ENCODE results near the gene MGAT3. TPM values are rescaled to one million over a fixed set of nuclear protein-coding genes. Genes with fewer than 3 reads are reported as not detected.

The MGAT3 gene
- total and polyA plus RNA-seq, 2 of the 8 experiments (the other 6 are each of a cell fraction or from before 2014, with no cell fraction given): 4.3 to 9.2 TPM

GRCh38 chr22:39422101-39422500 is 34.7 kb upstream of the MGAT3 start:
- no peak overlapping the region; a peak in 1 of 7 replicates for H3K9ac ChIP-seq (replicated peaks in 1 of 4; ENCODE audit: extremely low read depth in 1 of 4, low read depth in 3 of 4, low read length in 3 of 4)
- FAIRE-seq (no peak), DNase-seq (ENCODE audit: low read depth in 1 of 2, low spot score in 2 of 2) (no peak)
- H3K9me3 ChIP-seq (ENCODE audit: insufficient read depth in 2 of 2, low read depth in 1 of 2, low read length in 1 of 2): no peaks in the 10 kb centered on the region
- H3K23ac ChIP-seq (ENCODE audit: insufficient read length): no peak overlapping the region
- 95% methylated on average over 5 of the region's 7 CpGs; no CpG with 5 or more reads in 1 of the 2 experiments for WGBS, 2 experiments (ENCODE audit: extremely low coverage in 1 of 2, insufficient coverage in 1 of 2, insufficient read length in 1 of 2, insufficient replicate concordance in 2 of 2, low coverage in 1 of 2, low lambda C conversion rate in 2 of 2, missing lambda C conversion rate in 1 of 2)
- H2BK120ac ChIP-seq (replicated peaks; ENCODE audit: low read depth, low read length): no peak overlapping the region
- no peak overlapping the region for H3K4ac ChIP-seq (replicated peaks; ENCODE audit: insufficient read length, low read depth, low read length)
- H3K27me3 ChIP-seq (replicated peaks in 1 of 4; ENCODE audit: control insufficient read depth in 3 of 4, extremely low read depth in 1 of 4, insufficient read depth in 3 of 4, low read length in 3 of 4): no peaks in the 10 kb centered on the region
- H4K5ac ChIP-seq (ENCODE audit: insufficient read length, low read depth, low read length): no peak overlapping the region
- H4K8ac ChIP-seq (ENCODE audit: extremely low read depth, insufficient read depth, low read length): no peak overlapping the region
- H3K18ac ChIP-seq (ENCODE audit: extremely low read depth, low read length): no peak overlapping the region
- ChIA-PET POLR2A (ENCODE audit: partially characterized antibody) (interaction anchor here (0.7 kb wide), 1 partner anchor 10 kb away, joined by 4 read pairs; no protein-coding TSS in a partner anchor), CTCF (ENCODE audit: partially characterized antibody) (interaction anchor here (0.7 to 1.1 kb wide), 2 partner anchors 12 to 97 kb away, joined by 3 to 6 read pairs; no protein-coding TSS in a partner anchor)
- H3K36me3 ChIP-seq (ENCODE audit: control insufficient read depth in 2 of 4, insufficient read depth in 4 of 4, low read length in 3 of 4): peaks cover 2 to 25% (median 9%) of the 10 kb centered on the region in 4 experiments; a peak in 6 of 8 replicates
- H3K56ac ChIP-seq (replicated peaks; ENCODE audit: insufficient read length, low read depth, low read length): no peak overlapping the region
- no peaks in the 10 kb centered on the region for H3K79me2 ChIP-seq (ENCODE audit: control insufficient read depth in 1 of 2, insufficient read depth in 2 of 2, low read length in 2 of 2)
- H2AK5ac ChIP-seq (ENCODE audit: low read depth, low read length): no peak overlapping the region
- no peak overlapping the region for H2BK20ac ChIP-seq (ENCODE audit: low read length)
- no peak overlapping the region for H3K4me3 ChIP-seq (ENCODE audit: extremely low read depth in 1 of 4, insufficient read depth in 2 of 4, low read depth in 3 of 4, low read length in 4 of 4)
- no peak overlapping the region for H3K14ac ChIP-seq (ENCODE audit: insufficient read length)
- H4K20me1 ChIP-seq (replicated peaks in 1 of 2; ENCODE audit: control insufficient read depth in 1 of 2, insufficient read depth in 2 of 2, low read length in 2 of 2): peaks cover 0 to 2% of the 10 kb centered on the region in 2 experiments
- no peak overlapping the region for H2BK5ac ChIP-seq (ENCODE audit: low read depth, low read length)
- no peak overlapping the region for H4K91ac ChIP-seq (replicated peaks; ENCODE audit: insufficient read length, low read length)
- H2BK12ac ChIP-seq (ENCODE audit: low read depth, low read length): no peak overlapping the region
- H2AFZ ChIP-seq (ENCODE audit: low read length): no peak overlapping the region
- TF ChIP-seq TCF12 (IDR thresholded peaks at IDR 0.05; ENCODE audit: low read depth, low read length) (no peak), E2F6 (IDR thresholded peaks at IDR 0.05) (no peak), SIN3A (conservative IDR thresholded peaks at IDR 0.05 in 1 of 2, IDR thresholded peaks at IDR 0.05 in 1 of 2; ENCODE audit: low read depth in 1 of 2, low read length in 2 of 2) (no peak), ATF2 (IDR thresholded peaks at IDR 0.05; ENCODE audit: low read length) (no peak), TAF1 (IDR thresholded peaks at IDR 0.05; ENCODE audit: low read depth, low read length) (no peak), SP4 (IDR thresholded peaks at IDR 0.05; ENCODE audit: low read length) (no peak), CHD1 (IDR thresholded peaks at IDR 0.05; ENCODE audit: low read depth, low read length) (no peak), KDM5A (IDR thresholded peaks at IDR 0.05; ENCODE audit: low read length) (no peak), SAP30 (IDR thresholded peaks at IDR 0.05; ENCODE audit: insufficient read depth, insufficient replicate concordance, low read length) (no peak)
- no peak overlapping the region for H3K4me2 ChIP-seq (ENCODE audit: insufficient read depth in 1 of 2, low read depth in 2 of 2, low read length in 2 of 2)
- H3K27ac ChIP-seq (ENCODE audit: low read depth, low read length): no peak overlapping the region
- H3K4me1 ChIP-seq (replicated peaks in 1 of 4; ENCODE audit: control insufficient read depth in 3 of 4, insufficient read depth in 4 of 4, low read length in 3 of 4): no peaks in the 10 kb centered on the region; a peak in 3 of 7 replicates
- H3K79me1 ChIP-seq (ENCODE audit: low read depth, low read length): no peaks in the 10 kb centered on the region
- H3K23me2 ChIP-seq (ENCODE audit: low read depth, low read length): no peaks in the 10 kb centered on the region
- no peak overlapping the region for H2BK15ac ChIP-seq (ENCODE audit: low read length)

Data from H1 (cell line).